Neural cell (in vitro differentiated cells): Measurements from ENCODE around the gene NT5M. TPM values are rescaled to one million over a fixed set of nuclear protein-coding genes. Genes with fewer than 3 reads are reported as not detected.
A peak's percentile ranks its signal among the peaks of the same experiment; 100 is the strongest.
"Not testable (repeated sequence)": the region's sequence is repeated elsewhere in the genome, so short reads cannot be mapped to it uniquely, and the experiment has no call there.

Experiments
- H2AFZ ChIP-seq: fragments of 200-600, 300-800 bp; sonication (generic), shearing (Covaris generic); 2 replicates; pipeline ENCODE4 v1.6.0; 2014; ENCODE audit warnings: low read depth, mild to moderate bottlenecking, antibody characterized with exemption, low read length, moderate library complexity
- H3F3A ChIP-seq: fragments of 200-600 bp; shearing (Covaris generic); 2 replicates; pipeline ENCODE4 v1.6.1; 2016; ENCODE audit warnings: mild to moderate bottlenecking, moderate library complexity, mixed read lengths, antibody characterized with exemption, low read length; ENCODE audit not compliant: insufficient read depth, poor library complexity, severe bottlenecking
- H3K27ac ChIP-seq: fragments of 200-600, 300-800 bp; sonication (generic), shearing (Covaris generic); 2 replicates; pipeline ENCODE4 v1.5.1; 2014; ENCODE audit warnings: mild to moderate bottlenecking, low read length, moderate library complexity
- H3K27me3 ChIP-seq: fragments of 300-800, 200-600 bp; sonication (generic), shearing (Covaris generic); 2 replicates; pipeline ENCODE4 v1.6.0; 2014; ENCODE audit warnings: mild to moderate bottlenecking, low read depth, low read length, moderate library complexity; ENCODE audit not compliant: insufficient read depth
- H3K36me3 ChIP-seq: fragments of 300-800, 200-600 bp; sonication (generic), shearing (Covaris generic); 2 replicates; pipeline ENCODE4 v1.5.1; 2014; ENCODE audit warnings: mild to moderate bottlenecking, antibody characterized with exemption, low read length, moderate library complexity; ENCODE audit not compliant: insufficient read depth
- H3K4me2 ChIP-seq: fragments of 300-800, 200-600 bp; sonication (generic), shearing (Covaris generic); 2 replicates; pipeline ENCODE4 v1.6.0; 2014; ENCODE audit warnings: mild to moderate bottlenecking, low read length
- H3K4me3 ChIP-seq: fragments of 300-800, 200-600 bp; sonication (generic), shearing (Covaris generic); 2 replicates; pipeline ENCODE4 v1.5.1; 2014; ENCODE audit warnings: mild to moderate bottlenecking, low read length, moderate library complexity
- H3K79me2 ChIP-seq: fragments of 200-600 bp; shearing (Covaris generic); replicated peaks from 2 replicates; pipeline ENCODE4 v1.6.0; 2014; ENCODE audit warnings: mild to moderate bottlenecking, low read length, moderate library complexity; ENCODE audit not compliant: insufficient read depth
- H3K9ac ChIP-seq: fragments of 300-800, 200-600 bp; sonication (generic), shearing (Covaris generic); 2 replicates; pipeline ENCODE4 v1.6.1; 2016; ENCODE audit warnings: mild to moderate bottlenecking, low read length, mixed read lengths
- H3K9me2 ChIP-seq: fragments of 200-600 bp; shearing (Covaris generic); 2 replicates; pipeline ENCODE4 v1.6.1; 2016; ENCODE audit warnings: mild to moderate bottlenecking, low read length, mixed read lengths; ENCODE audit not compliant: insufficient read depth
- H3K9me3 ChIP-seq: fragments of 200-600, 300-800 bp; sonication (generic), shearing (Covaris generic); 2 replicates; pipeline ENCODE4 v1.6.1; 2016; ENCODE audit warnings: mild to moderate bottlenecking, mixed run types, low read length, moderate library complexity, mixed read lengths
- H4K20me1 ChIP-seq: fragments of 200-600 bp; shearing (Covaris generic); 2 replicates; pipeline ENCODE4 v1.6.1; 2016; ENCODE audit warnings: mild to moderate bottlenecking, mixed run types; ENCODE audit not compliant: insufficient read depth
- EP300 ChIP-seq: fragments of 450-650 bp; conservative IDR thresholded peaks from 2 replicates; pipeline ENCODE4 v1.6.1; 2014; ENCODE audit warnings: antibody characterized with exemption, mild to moderate bottlenecking, moderate library complexity; ENCODE audit not compliant: poor library complexity, severe bottlenecking
- EZH2 ChIP-seq: fragments of 200-600, 300-800 bp; shearing (Covaris generic), sonication (generic); IDR thresholded peaks from 2 replicates; pipeline ENCODE4 v1.6.1; 2014; ENCODE audit warnings: antibody characterized with exemption, low read length, borderline replicate concordance, mild to moderate bottlenecking; ENCODE audit not compliant: insufficient read depth, poor library complexity, severe bottlenecking
- MXI1 ChIP-seq: fragments of 450-650 bp; conservative IDR thresholded peaks from 2 replicates; pipeline ENCODE4 v1.6.1; 2014; ENCODE audit warnings: antibody characterized with exemption, mild to moderate bottlenecking; ENCODE audit not compliant: poor library complexity, severe bottlenecking
- POLR2AphosphoS5 ChIP-seq: IDR thresholded peaks from 2 replicates; pipeline ENCODE4 v1.6.1; 2012
- RAD21 ChIP-seq: fragments of 450-650 bp; conservative IDR thresholded peaks from 2 replicates; pipeline ENCODE4 v1.6.1; 2014; ENCODE audit warnings: antibody characterized with exemption, mild to moderate bottlenecking, moderate library complexity
- SMC3 ChIP-seq: fragments of 450-650 bp; conservative IDR thresholded peaks from 2 replicates; pipeline ENCODE4 v1.6.1; 2014; ENCODE audit warnings: antibody characterized with exemption, mild to moderate bottlenecking, moderate library complexity; ENCODE audit not compliant: poor library complexity
- TAF1 ChIP-seq: IDR thresholded peaks from 2 replicates; pipeline ENCODE4 v1.6.1; 2012; ENCODE audit warnings: low read depth
- polyA plus RNA-seq: library from polyadenylated mRNA; depleted of rRNA; stranded (reverse); fragments of >200 nt; gene quantifications from 2 replicates; pipeline ENCODE4 v1.2.3, GENCODE V29; 2014
- TF ChIP-seq, protein P1 (sequence below): fragments of 450-650 bp; IDR thresholded peaks from 2 replicates; pipeline ENCODE4 v1.5.1; 2014; ENCODE audit warnings: antibody characterized with exemption, mild to moderate bottlenecking, moderate library complexity; ENCODE audit not compliant: poor library complexity, severe bottlenecking
- TF ChIP-seq, protein P2 (sequence below): IDR thresholded peaks from 2 replicates; pipeline ENCODE4 v1.6.1; 2012; ENCODE audit warnings: borderline replicate concordance

Gene NT5M
- polyA plus RNA-seq, 1 donor from 2014 or later = 11.1 TPM

DNA sequence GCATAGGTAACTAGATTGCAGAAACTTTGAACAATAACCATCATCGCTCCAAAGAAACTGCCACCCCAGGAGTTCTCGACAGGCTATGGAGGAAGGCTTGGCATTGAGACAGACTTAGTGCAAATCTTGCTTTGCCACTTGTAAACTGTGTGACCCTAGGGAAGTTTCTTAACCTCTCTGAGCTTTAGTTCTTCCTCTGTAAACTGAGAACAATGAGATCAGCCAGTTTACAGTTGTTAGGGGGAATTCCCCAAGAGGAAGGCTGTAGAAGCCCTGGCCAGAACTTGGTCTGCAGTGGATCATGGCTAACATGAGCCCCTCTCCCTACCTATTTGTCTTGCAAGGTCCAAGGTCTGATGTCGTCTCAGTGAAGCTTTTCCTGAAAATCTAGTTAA is 78.9 kb downstream of the NT5M start:
- Histone ChIP-seq H3K9me3 (no peaks in the 10 kb centered on the region), H2AFZ (no peak overlapping the region), H3K4me3 (no peak overlapping the region), H3K9me2 (no peaks in the 10 kb centered on the region), H3F3A (no peaks in the 10 kb centered on the region), H3K79me2 (no peaks in the 10 kb centered on the region), H3K27ac (peak overlapping the region; percentile 95), H3K27me3 (no peaks in the 10 kb centered on the region), H3K4me2 (no peak overlapping the region), H4K20me1 (no peaks in the 10 kb centered on the region), H3K9ac (peak overlapping the region; percentile 0), H3K36me3 (no peaks in the 10 kb centered on the region)
- TF ChIP-seq, protein P1, sequence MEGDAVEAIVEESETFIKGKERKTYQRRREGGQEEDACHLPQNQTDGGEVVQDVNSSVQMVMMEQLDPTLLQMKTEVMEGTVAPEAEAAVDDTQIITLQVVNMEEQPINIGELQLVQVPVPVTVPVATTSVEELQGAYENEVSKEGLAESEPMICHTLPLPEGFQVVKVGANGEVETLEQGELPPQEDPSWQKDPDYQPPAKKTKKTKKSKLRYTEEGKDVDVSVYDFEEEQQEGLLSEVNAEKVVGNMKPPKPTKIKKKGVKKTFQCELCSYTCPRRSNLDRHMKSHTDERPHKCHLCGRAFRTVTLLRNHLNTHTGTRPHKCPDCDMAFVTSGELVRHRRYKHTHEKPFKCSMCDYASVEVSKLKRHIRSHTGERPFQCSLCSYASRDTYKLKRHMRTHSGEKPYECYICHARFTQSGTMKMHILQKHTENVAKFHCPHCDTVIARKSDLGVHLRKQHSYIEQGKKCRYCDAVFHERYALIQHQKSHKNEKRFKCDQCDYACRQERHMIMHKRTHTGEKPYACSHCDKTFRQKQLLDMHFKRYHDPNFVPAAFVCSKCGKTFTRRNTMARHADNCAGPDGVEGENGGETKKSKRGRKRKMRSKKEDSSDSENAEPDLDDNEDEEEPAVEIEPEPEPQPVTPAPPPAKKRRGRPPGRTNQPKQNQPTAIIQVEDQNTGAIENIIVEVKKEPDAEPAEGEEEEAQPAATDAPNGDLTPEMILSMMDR = no peak
- TF ChIP-seq, protein P2, sequence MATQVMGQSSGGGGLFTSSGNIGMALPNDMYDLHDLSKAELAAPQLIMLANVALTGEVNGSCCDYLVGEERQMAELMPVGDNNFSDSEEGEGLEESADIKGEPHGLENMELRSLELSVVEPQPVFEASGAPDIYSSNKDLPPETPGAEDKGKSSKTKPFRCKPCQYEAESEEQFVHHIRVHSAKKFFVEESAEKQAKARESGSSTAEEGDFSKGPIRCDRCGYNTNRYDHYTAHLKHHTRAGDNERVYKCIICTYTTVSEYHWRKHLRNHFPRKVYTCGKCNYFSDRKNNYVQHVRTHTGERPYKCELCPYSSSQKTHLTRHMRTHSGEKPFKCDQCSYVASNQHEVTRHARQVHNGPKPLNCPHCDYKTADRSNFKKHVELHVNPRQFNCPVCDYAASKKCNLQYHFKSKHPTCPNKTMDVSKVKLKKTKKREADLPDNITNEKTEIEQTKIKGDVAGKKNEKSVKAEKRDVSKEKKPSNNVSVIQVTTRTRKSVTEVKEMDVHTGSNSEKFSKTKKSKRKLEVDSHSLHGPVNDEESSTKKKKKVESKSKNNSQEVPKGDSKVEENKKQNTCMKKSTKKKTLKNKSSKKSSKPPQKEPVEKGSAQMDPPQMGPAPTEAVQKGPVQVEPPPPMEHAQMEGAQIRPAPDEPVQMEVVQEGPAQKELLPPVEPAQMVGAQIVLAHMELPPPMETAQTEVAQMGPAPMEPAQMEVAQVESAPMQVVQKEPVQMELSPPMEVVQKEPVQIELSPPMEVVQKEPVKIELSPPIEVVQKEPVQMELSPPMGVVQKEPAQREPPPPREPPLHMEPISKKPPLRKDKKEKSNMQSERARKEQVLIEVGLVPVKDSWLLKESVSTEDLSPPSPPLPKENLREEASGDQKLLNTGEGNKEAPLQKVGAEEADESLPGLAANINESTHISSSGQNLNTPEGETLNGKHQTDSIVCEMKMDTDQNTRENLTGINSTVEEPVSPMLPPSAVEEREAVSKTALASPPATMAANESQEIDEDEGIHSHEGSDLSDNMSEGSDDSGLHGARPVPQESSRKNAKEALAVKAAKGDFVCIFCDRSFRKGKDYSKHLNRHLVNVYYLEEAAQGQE = no peak
- no peak for TF ChIP-seq MXI1
- TF ChIP-seq SMC3 = no peak
- no peak for TF ChIP-seq TAF1
- TF ChIP-seq EP300 = no peak
- TF ChIP-seq RAD21 = no peak
- TF ChIP-seq POLR2AphosphoS5 = no peak
- no peak for TF ChIP-seq EZH2

DNA sequence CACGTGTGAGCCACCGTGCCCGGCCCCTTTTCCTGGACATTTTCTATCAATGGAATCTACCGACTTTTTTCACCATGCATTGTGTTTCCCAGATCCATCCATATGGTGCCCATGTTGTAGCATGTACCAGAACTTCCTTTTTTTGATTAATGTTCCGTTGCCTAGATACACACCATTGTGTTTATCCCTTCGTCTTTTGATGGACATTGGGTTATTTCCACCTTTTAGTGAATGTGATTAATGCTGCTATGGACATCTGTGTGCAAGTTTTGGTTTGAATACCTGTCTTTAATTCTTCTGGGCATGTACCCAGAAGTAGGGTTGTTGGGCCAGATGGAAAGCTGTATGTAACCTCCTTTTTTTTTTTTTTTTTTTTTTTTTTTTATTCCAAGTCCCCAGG is 79.8 kb downstream of the NT5M start:
- Histone ChIP-seq H3K36me3 (no peaks in the 10 kb centered on the region), H3K4me3 (no peak overlapping the region), H3K27me3 (no peaks in the 10 kb centered on the region), H3F3A (no peaks in the 10 kb centered on the region), H3K9me3 (no peaks in the 10 kb centered on the region), H2AFZ (no peak overlapping the region), H4K20me1 (no peaks in the 10 kb centered on the region), H3K4me2 (no peak overlapping the region), H3K79me2 (no peaks in the 10 kb centered on the region), H3K9me2 (no peaks in the 10 kb centered on the region), H3K27ac (no peak overlapping the region), H3K9ac (no peak overlapping the region)
- TF ChIP-seq MXI1 (no peak), SMC3 (no peak), EP300 (no peak), POLR2AphosphoS5 (no peak), TAF1 (no peak), RAD21 (no peak), EZH2 (no peak)
- TF ChIP-seq, protein P1 = no peak
- TF ChIP-seq, protein P2 = no peak

DNA sequence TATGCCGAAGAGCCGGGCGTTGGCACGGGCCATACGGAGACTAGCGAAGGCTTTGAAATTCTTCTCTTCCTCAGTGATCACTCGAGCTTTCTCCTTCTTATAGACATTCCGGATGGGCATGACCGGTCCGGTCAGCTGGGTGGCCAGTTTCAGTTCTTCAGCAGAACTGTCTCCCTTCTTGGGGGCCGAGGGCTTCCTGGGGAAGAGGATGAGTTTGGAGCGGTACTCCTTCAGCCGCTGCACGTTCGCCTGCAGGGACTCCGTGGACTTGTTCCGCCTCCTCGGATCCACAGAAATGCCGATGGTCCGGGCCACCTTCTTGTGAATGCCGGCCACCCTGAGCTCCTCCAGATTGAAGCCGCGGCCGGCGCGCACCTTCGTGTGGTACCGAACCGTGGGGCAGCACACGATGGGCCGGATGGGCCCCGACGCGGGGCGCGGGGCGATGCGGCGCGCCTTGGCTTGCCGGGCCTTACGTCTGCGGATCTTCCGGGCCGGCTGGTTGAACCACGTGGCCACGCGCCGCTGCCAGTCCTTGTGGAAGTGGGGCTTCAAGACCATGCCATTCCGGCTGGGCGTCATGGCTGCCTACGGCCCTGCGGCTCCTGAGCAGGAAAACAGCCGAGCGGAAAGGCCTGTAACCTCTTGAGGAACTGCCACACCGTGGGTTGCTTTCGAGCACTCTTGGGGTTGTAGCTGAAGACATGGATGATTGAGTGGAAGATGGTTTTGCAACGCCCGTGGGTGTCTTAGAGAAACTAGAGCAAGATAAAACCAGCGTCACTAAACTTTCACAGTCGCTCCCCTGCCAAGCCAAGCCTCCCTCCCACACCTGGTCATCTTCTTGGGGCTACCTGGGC is 80.5 kb downstream of the NT5M start:
- not testable (repeated sequence) for H3K4me2 ChIP-seq, H3K36me3 ChIP-seq, H3K4me3 ChIP-seq, H3K9me3 ChIP-seq, H3K9me2 ChIP-seq, H3F3A ChIP-seq, H3K27me3 ChIP-seq, H4K20me1 ChIP-seq, H3K9ac ChIP-seq, H3K79me2 ChIP-seq, H2AFZ ChIP-seq, H3K27ac ChIP-seq
